GM13977 (cell line): ENCODE measurements around the gene FIS1.

Source experiments
- DNase-seq: peaks from one replicate; pipeline ENCODE4 v3.0.0; 2012; ENCODE audit warnings: low spot score
- in situ Hi-C: fragments of 300-500 bp; cut with MboI; formaldehyde crosslinking; loops from one replicate; pipeline ENCODE4 v1.12.0; 2022; ENCODE audit warnings: low sequenced_read_pairs, low pct_unique_long_range_greater_than_20kb, mixed read lengths, inconsistent platforms; ENCODE audit not compliant: unreplicated experiment
- TF ChIP-seq, protein P1 (sequence below): IDR thresholded peaks from 2 replicates; pipeline ENCODE4 v1.5.1; 2012; ENCODE audit warnings: mild to moderate bottlenecking, control low read depth; ENCODE audit not compliant: insufficient read depth; ENCODE audit errors: extremely low read depth, missing control alignments

The FIS1 gene

DNA sequence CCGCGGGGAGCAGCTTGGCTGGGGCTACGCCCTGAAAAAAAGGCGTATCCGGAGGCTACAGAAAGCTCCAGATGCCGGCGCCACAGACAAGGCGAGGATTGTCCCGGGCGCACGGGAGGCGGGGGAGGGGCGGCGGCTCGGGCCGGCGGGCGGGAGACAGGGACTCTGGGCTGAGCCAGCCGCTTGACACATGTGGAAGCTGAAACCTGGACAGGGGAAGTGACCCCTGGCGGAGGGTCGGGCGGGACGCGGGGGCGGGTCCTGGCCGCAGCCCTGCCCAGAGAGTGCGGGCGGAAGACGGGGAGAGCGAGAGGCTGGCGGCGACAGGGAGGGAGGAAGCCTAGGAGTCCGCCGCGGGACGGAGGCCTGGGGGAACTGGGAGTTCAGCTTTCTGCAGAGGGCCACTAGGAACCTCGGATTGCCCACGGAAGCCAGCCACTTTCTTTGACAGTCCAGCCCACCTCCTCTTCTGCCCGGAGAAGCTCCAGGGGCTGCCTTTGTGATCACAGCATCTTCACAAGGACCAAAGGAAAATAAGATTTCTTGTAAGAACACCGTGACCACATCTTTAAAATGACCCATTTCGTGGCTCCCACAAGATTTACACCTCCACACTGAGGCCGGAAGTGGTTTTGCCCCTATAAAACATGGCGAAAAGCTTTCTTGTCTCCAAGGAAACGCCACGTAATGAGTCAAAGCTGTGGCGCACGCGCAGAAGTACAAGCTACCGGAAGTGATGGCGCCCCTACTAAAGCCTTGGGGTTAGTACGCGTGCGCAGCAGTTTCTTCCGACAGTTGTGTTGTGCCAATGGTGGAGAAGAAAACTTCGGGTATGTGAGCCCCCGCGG is 27.3 kb downstream of the FIS1 start, which contains the start of the genes PLOD3 and ZNHIT1:
Gene PLOD3 (minus strand): TSS at position 194 of the 848 bp plus-strand sequence. CDS start 307 bp downstream, outside the sequence.
Gene ZNHIT1 (plus strand): TSS at position 778 of the 848 bp plus-strand sequence. CDS start 31 bp downstream, at position 809.
- TF ChIP-seq, protein P1, sequence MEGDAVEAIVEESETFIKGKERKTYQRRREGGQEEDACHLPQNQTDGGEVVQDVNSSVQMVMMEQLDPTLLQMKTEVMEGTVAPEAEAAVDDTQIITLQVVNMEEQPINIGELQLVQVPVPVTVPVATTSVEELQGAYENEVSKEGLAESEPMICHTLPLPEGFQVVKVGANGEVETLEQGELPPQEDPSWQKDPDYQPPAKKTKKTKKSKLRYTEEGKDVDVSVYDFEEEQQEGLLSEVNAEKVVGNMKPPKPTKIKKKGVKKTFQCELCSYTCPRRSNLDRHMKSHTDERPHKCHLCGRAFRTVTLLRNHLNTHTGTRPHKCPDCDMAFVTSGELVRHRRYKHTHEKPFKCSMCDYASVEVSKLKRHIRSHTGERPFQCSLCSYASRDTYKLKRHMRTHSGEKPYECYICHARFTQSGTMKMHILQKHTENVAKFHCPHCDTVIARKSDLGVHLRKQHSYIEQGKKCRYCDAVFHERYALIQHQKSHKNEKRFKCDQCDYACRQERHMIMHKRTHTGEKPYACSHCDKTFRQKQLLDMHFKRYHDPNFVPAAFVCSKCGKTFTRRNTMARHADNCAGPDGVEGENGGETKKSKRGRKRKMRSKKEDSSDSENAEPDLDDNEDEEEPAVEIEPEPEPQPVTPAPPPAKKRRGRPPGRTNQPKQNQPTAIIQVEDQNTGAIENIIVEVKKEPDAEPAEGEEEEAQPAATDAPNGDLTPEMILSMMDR, result no peak
- in situ Hi-C loops, result no loop called here
- peak; percentile 100 for DNase-seq

DNA sequence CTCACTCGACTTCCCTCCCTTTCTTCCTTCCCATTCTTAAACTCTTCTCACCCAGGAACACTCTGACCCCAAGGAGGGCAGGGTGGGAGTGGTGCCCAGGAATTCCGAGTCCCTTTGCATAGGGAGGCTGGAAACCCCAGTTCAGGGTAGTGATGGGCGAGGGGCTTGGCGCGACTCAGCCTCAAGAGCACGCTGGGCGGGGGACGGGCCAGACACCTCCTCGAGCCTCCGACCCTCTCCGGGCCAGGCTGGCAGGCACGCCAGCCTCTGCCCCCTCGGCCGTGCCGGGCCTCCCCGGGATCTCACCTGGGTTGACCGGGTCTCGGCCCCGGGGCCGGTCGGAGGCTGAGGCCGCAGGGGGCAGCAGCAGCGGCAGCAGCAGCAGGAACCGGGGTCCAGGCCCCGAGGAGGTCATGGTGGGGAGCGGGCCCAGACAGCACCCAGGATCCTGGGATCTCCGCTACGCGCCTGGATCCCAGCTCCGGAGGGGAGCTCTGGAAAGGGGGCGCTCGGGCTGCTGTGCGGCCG is 28.0 kb downstream of the FIS1 start:
- DNase-seq, result no peak
- TF ChIP-seq, protein P1, result peak; percentile 12
- in situ Hi-C loops, result no loop called here

DNA sequence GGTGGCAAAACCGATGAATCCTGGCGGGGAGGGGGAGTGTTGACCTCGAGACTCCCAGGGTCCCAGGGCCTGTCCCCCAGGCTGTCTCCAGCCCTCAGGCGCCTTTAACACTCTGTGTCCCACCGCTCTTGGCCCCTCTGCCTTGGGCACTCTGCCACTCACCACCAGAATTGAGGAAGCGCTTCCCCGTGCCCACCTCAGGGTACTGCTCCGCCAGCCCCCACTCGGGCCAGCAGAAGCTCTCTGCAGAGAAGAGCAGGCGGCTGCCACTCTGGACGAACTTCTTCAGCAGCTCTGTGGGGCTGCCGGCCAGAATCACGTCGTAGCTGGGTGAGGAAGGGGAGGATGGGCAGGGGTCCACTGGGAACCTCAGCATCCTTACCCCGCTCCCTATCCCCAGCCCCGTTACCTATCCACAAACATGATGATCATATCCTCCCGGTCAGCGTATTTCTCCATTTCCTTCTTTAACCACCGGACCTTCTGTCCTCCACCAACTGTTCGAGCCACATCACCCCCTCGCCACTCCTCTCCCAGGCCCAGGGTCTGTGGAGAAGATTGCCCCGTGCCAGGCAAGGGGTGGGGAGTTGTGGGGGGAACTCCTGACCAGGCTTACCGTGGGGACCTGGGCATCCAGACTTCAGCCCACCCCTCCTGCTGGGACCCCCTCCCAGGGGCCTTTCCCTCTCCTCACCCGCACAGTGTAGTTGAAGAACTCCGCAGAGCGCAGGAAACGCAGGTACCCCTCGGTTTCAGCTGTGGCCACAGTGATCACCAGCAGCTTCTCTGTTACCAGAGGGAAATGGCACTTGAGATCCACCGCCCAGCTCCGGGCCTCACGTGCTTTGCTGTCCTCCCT is 28.7 kb downstream of the FIS1 start:
- in situ Hi-C loops, result no loop called here
- TF ChIP-seq, protein P1, result no peak
- DNase-seq, result no peak

DNA sequence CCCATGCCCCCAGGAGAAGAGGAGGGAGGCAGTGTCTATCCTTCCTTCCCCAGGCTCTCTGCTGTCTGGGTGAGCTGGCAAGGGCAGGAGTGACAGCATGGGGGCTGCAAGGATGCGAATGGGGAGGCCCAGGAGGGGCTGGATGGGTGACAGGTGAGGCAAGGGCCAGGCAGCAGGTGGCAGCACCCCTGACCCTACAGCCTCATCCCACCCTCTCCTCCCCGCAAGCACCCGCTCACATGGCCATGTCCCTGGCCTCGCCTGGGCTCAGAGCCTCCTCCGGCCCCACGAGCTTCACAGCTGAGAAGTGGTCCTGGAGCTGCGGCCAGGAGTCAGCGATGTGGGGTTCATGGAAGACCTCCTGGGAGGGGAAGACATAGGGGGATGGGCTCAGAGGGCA is 32.9 kb downstream of the FIS1 start:
- TF ChIP-seq, protein P1, result no peak
- no peak for DNase-seq
- in situ Hi-C loops, result no loop called here

DNA sequence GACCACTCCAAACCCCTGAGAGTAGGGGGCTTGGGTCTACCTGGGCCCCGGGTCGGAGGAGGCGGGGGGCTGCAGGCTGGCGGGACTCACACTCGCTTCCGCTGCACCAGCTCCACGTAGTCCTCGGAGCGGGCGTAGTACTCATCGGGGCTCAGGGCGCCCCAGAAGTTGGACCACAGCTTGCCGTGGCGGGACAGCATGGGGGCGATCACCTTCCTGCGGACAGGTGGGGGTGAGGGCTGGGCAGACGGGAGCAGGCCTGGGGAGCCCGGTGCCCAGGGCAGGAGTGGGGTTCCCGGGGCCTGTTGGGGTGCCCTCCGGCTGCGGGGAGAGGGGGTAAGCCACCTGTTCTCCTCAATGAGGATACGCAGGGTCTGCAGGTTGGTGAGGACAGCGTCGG is 33.4 kb downstream of the FIS1 start:
- TF ChIP-seq, protein P1, result no peak
- DNase-seq, result no peak
- in situ Hi-C loops, result no loop called here

DNA sequence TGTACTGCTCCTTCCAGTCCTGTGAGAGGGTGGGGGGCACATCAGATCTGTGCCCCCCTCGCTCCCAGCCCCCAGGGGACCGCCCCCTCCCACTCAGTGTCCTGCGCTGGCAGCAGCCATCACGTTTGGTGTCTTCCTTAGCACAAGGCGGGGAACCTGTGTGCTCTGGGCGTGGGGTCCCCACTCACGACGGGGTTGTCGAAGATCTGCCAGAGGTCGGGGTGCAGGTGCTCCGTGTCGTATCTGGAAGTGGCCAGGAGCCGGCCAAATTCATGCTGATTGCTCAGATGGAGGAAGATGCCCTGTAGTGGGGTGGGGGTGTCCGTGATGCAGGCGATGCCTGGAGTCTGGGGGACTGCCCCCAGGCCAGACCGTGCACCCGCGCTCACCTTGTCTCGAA is 34.7 kb downstream of the FIS1 start:
- in situ Hi-C loops, result no loop called here

More for the DNA sequence above, 34.7 kb downstream of the FIS1 start:
- TF ChIP-seq, protein P1, result no peak
- DNase-seq, result no peak
